COLO668 (cell line): Measurements from ENCODE around the gene NUP133.
"Not testable (repeated sequence)": the region's sequence is repeated elsewhere in the genome, so short reads cannot be mapped to it uniquely, and the experiment has no call there.

ENCODE experiments used
- DNase-seq: peaks from one replicate; lab custom pipeline; 2025; ENCODE audit not compliant: unreplicated experiment; lab: John Stamatoyannopoulos, UW

Gene NUP133

GRCh38 chr1:229507951-229508822, at the start of gene NUP133:
NUP133 (minus strand) TSS chr1:229508341; CDS start chr1:229508249, 92 bp downstream.
- peak; percentile 100 for DNase-seq

- no peak for DNase-seq
These were observed 49.2 kb upstream of the NUP133 start for GRCh38 chr1:229557200-229557850.

GRCh38 chr1:229554886-229555621, 46.9 kb upstream of the NUP133 start:
- no peak for DNase-seq

- DNase-seq, result no peak
These were observed 45.5 kb upstream of the NUP133 start for GRCh38 chr1:229553621-229554130.

- no peak for DNase-seq
These were observed 44.6 kb upstream of the NUP133 start for GRCh38 chr1:229552732-229553131.

- DNase-seq, result no peak
These were observed 42.8 kb upstream of the NUP133 start for GRCh38 chr1:229550812-229551567.

- DNase-seq, result no peak
These were observed 39.4 kb upstream of the NUP133 start for GRCh38 chr1:229547542-229547941.

GRCh38 chr1:229544587-229544986, 36.4 kb upstream of the NUP133 start:
- DNase-seq, result no peak

- no peak for DNase-seq
These were observed 31.8 kb upstream of the NUP133 start for GRCh38 chr1:229539863-229540506.

GRCh38 chr1:229538945-229539344, 30.8 kb upstream of the NUP133 start:
- DNase-seq, result no peak

GRCh38 chr1:229537894-229538293, 29.8 kb upstream of the NUP133 start:
- DNase-seq, result no peak

- no peak for DNase-seq
These were observed 28.8 kb upstream of the NUP133 start for GRCh38 chr1:229536982-229537381.

- no peak for DNase-seq
These were observed 27.1 kb upstream of the NUP133 start for GRCh38 chr1:229535230-229535629.

- DNase-seq, result no peak
These were observed 23.2 kb upstream of the NUP133 start for GRCh38 chr1:229531326-229531725.

GRCh38 chr1:229529639-229530038, 21.5 kb upstream of the NUP133 start:
- DNase-seq, result no peak

- DNase-seq, result no peak
These were observed 18.6 kb upstream of the NUP133 start for GRCh38 chr1:229526695-229527094.

GRCh38 chr1:229523052-229523451, 14.9 kb upstream of the NUP133 start:
- DNase-seq, result no peak

GRCh38 chr1:229514578-229515275, 6.6 kb upstream of the NUP133 start:
- peak; percentile 47 for DNase-seq

GRCh38 chr1:229511625-229512024, 3.5 kb upstream of the NUP133 start:
- DNase-seq, result not testable (repeated sequence)

- not testable (repeated sequence) for DNase-seq
These were observed 3.1 kb upstream of the NUP133 start for GRCh38 chr1:229511201-229511600.
